ENCODE data around the gene BFAR.

The BFAR gene

DNA sequence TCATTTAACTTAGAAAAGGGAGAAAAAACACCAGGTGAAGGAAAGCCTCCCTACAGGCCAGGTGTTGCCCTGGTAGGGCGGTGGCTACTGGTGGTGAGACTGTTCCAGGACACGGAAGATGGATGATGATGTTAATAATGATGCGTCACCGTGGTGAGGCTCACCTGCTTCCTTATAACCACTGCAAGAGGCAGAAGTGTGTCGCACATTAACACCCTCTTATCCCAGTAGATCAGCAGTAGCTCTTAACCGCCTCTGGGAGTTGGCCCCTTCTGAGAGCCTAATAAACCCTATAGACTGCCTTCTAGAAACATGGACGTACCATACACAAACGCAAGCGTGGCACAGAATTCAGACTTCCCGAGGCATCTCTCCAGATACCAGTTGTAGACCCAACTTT lies 7.8 kb downstream of the BFAR start:
- no peak overlapping the region for H3K4me3 ChIP-seq (replicated peaks; ENCODE audit: low read depth, low read length)
- no peaks in the 10 kb centered on the region for H3K27me3 ChIP-seq (replicated peaks; ENCODE audit: control insufficient read depth, insufficient read depth, low read length)
- TF ChIP-seq, protein P1, sequence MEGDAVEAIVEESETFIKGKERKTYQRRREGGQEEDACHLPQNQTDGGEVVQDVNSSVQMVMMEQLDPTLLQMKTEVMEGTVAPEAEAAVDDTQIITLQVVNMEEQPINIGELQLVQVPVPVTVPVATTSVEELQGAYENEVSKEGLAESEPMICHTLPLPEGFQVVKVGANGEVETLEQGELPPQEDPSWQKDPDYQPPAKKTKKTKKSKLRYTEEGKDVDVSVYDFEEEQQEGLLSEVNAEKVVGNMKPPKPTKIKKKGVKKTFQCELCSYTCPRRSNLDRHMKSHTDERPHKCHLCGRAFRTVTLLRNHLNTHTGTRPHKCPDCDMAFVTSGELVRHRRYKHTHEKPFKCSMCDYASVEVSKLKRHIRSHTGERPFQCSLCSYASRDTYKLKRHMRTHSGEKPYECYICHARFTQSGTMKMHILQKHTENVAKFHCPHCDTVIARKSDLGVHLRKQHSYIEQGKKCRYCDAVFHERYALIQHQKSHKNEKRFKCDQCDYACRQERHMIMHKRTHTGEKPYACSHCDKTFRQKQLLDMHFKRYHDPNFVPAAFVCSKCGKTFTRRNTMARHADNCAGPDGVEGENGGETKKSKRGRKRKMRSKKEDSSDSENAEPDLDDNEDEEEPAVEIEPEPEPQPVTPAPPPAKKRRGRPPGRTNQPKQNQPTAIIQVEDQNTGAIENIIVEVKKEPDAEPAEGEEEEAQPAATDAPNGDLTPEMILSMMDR (IDR thresholded peaks at IDR 0.05; ENCODE audit: insufficient read depth, low read length, poor library complexity, severe bottlenecking) = no peak
- H3K36me3 ChIP-seq (ENCODE audit: control insufficient read depth, insufficient read depth, low read length) = peaks cover 19% of the 10 kb centered on the region
- no peak for DNase-seq (ENCODE audit: extremely low read depth, insufficient read length)

DNA sequence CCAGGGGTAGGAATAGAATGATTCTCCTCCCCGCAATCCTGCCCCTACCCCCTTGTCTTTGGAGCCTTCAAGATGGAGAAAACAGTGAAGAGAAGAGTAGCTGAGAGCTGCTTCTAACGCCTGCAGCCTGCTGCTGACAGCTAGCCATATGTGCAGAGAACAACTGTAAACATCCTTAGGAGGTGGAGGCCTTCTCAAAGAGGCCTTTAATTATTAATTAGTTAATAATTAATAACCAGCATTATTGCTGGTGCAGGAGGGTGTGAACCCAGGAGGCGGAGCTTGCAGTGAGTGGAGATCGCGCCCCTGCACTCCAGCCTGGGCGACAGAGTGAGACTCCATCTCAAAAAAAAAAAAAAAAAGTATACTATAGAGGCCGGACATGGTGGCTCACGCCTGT lies 8.5 kb downstream of the BFAR start:
- H3K36me3 ChIP-seq (ENCODE audit: control insufficient read depth, insufficient read depth, low read length) = peaks cover 19% of the 10 kb centered on the region
- TF ChIP-seq, protein P1 (IDR thresholded peaks at IDR 0.05; ENCODE audit: insufficient read depth, low read length, poor library complexity, severe bottlenecking) = no peak
- H3K27me3 ChIP-seq (replicated peaks; ENCODE audit: control insufficient read depth, insufficient read depth, low read length) = no peaks in the 10 kb centered on the region
- DNase-seq (ENCODE audit: extremely low read depth, insufficient read length) = no peak
- no peak overlapping the region for H3K4me3 ChIP-seq (replicated peaks; ENCODE audit: low read depth, low read length)

DNA sequence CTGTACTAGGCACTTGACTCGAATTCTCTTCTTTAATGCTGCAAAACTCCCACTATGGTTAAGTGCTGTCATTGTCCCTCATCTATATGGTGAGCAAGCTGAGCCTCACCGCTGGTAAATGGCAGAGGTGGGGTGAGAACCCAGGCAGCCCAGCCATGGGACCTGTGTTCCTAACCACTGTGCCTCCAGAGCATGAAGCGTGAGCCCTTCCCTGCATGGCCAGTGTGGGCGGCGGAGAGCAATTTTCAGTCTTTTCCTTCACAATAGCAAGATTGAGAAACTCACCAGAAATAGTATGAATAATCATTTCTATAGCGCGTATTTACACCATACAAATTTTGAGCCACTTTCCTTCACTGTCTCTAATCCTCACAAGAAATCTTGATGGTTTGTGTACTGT lies 9.2 kb downstream of the BFAR start:
- Histone ChIP-seq H3K27me3 (replicated peaks; ENCODE audit: control insufficient read depth, insufficient read depth, low read length) (no peaks in the 10 kb centered on the region), H3K36me3 (ENCODE audit: control insufficient read depth, insufficient read depth, low read length) (peaks cover 19% of the 10 kb centered on the region), H3K4me3 (replicated peaks; ENCODE audit: low read depth, low read length) (no peak overlapping the region)
- TF ChIP-seq, protein P1 (IDR thresholded peaks at IDR 0.05; ENCODE audit: insufficient read depth, low read length, poor library complexity, severe bottlenecking) = no peak
- no peak for DNase-seq (ENCODE audit: extremely low read depth, insufficient read length)

DNA sequence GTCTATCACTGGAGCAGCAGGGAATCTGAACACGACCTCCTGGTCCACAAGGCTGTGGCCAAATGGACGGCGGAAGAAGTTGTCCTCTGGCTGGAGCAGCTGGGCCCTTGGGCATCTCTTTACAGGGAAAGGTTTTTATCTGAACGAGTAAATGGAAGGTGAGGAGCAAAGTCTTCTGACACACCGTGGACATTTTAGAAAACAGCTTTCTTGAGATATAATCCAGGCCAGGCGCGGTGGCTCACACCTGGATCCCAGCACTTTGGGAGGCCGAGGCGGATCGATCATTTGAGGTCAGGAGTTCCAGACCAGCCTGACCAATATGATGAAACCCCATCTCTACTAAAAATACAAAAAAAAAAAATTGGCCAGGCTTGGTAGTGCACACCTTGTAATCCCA lies 17.1 kb downstream of the BFAR start:
- H3K4me3 ChIP-seq (replicated peaks; ENCODE audit: low read depth, low read length) = no peak overlapping the region
- H3K27me3 ChIP-seq (replicated peaks; ENCODE audit: control insufficient read depth, insufficient read depth, low read length) = no peaks in the 10 kb centered on the region
- DNase-seq (ENCODE audit: extremely low read depth, insufficient read length) = no peak
- TF ChIP-seq, protein P1 (IDR thresholded peaks at IDR 0.05; ENCODE audit: insufficient read depth, low read length, poor library complexity, severe bottlenecking) = no peak
- H3K36me3 ChIP-seq (ENCODE audit: control insufficient read depth, insufficient read depth, low read length) = peaks cover 19% of the 10 kb centered on the region

DNA sequence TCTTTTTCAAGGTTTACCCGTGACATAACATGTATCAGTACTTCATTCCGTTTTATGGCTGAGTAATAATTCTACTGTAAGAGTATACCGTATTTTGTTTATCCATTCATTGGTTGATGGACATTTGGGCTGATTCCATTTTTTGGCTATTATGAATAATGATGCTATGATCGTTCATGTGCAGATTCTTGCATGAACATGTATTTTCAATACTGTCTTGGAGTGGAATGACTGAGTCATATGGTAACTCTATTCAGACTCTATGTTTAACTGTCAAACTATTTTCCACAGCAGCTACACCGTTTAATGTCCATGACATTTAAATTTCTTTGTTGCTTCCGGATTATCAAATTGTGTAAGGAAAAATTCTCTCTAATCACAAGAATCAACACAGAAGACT lies 17.9 kb downstream of the BFAR start:
- no peak overlapping the region for H3K4me3 ChIP-seq (replicated peaks; ENCODE audit: low read depth, low read length)
- no peak for DNase-seq (ENCODE audit: extremely low read depth, insufficient read length)
- H3K27me3 ChIP-seq (replicated peaks; ENCODE audit: control insufficient read depth, insufficient read depth, low read length) = no peaks in the 10 kb centered on the region
- H3K36me3 ChIP-seq (ENCODE audit: control insufficient read depth, insufficient read depth, low read length) = peaks cover 17% of the 10 kb centered on the region
- TF ChIP-seq, protein P1 (IDR thresholded peaks at IDR 0.05; ENCODE audit: insufficient read depth, low read length, poor library complexity, severe bottlenecking) = no peak

DNA sequence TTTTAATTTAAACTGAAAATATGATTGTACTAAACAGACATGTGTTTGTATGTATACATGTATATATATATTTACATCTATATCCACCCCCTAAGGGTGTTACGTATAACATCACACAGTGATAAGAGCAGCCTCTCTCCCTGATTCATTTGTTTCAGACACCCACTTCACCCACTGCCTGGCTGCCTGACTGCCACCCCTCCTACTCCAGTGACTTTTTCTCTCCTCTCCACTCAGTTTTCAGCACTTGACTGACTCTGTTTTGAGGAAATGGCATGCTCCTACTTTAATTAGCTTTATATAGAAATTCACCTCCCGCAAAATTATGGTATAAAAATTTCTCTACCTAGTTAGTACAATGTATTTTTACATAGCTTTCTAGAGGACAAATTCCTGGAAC lies 20.0 kb downstream of the BFAR start:
- TF ChIP-seq, protein P1 (IDR thresholded peaks at IDR 0.05; ENCODE audit: insufficient read depth, low read length, poor library complexity, severe bottlenecking) = no peak
- H3K27me3 ChIP-seq (replicated peaks; ENCODE audit: control insufficient read depth, insufficient read depth, low read length) = no peaks in the 10 kb centered on the region
- no peak for DNase-seq (ENCODE audit: extremely low read depth, insufficient read length)
- peaks cover 22% of the 10 kb centered on the region for H3K36me3 ChIP-seq (ENCODE audit: control insufficient read depth, insufficient read depth, low read length)
- no peak overlapping the region for H3K4me3 ChIP-seq (replicated peaks; ENCODE audit: low read depth, low read length)

All from GM06990 (cell line).